ENCODE data around the gene FANCD2.
"Not testable (repeated sequence)": the region's sequence is repeated elsewhere in the genome, so short reads cannot be mapped to it uniquely, and the experiment has no call there.

FANCD2 gene

GRCh38 chr3:10015461-10015904 lies 10.8 kb upstream of the FANCD2 start:
- peak; percentile 84 for DNase-seq (ENCODE audit: low spot score)

- DNase-seq (ENCODE audit: low spot score) = no peak
Observed at GRCh38 chr3:10017636-10018292, 8.5 kb upstream of the FANCD2 start.

- DNase-seq (ENCODE audit: low spot score) = not testable (repeated sequence)
Observed at GRCh38 chr3:10018806-10019205, 7.4 kb upstream of the FANCD2 start.

GRCh38 chr3:10019326-10019725 lies 6.9 kb upstream of the FANCD2 start:
- DNase-seq (ENCODE audit: low spot score) = no peak

GRCh38 chr3:10021856-10022775 lies 4.1 kb upstream of the FANCD2 start:
- DNase-seq (ENCODE audit: low spot score) = no peak

GRCh38 chr3:10023587-10024310 lies 2.5 kb upstream of the FANCD2 start:
- no peak for DNase-seq (ENCODE audit: low spot score)

GRCh38 chr3:10025205-10026083 lies 793 bp upstream of the FANCD2 start:
- no peak for DNase-seq (ENCODE audit: low spot score)

GRCh38 chr3:10041034-10041433 lies 14.8 kb downstream of the FANCD2 start:
- DNase-seq (ENCODE audit: low spot score) = no peak

- DNase-seq (ENCODE audit: low spot score) = no peak
Observed at GRCh38 chr3:10047876-10048275, 21.6 kb downstream of the FANCD2 start.

- DNase-seq (ENCODE audit: low spot score) = not testable (repeated sequence)
Observed at GRCh38 chr3:10053054-10053453, 26.8 kb downstream of the FANCD2 start.

- DNase-seq (ENCODE audit: low spot score) = no peak
Observed at GRCh38 chr3:10055097-10055496, 28.9 kb downstream of the FANCD2 start.

- DNase-seq (ENCODE audit: low spot score) = not testable (repeated sequence)
Observed at GRCh38 chr3:10070077-10070476, 43.8 kb downstream of the FANCD2 start.

GRCh38 chr3:10074666-10075065 lies 48.4 kb downstream of the FANCD2 start:
- no peak for DNase-seq (ENCODE audit: low spot score)

GRCh38 chr3:10081871-10082270 lies 55.6 kb downstream of the FANCD2 start:
- no peak for DNase-seq (ENCODE audit: low spot score)

- DNase-seq (ENCODE audit: low spot score) = no peak
Observed at GRCh38 chr3:10085738-10086137, 59.5 kb downstream of the FANCD2 start.

- DNase-seq (ENCODE audit: low spot score) = no peak
Observed at GRCh38 chr3:10088256-10088655, 62.0 kb downstream of the FANCD2 start.

- no peak for DNase-seq (ENCODE audit: low spot score)
Observed at GRCh38 chr3:10090179-10090578, 63.9 kb downstream of the FANCD2 start.

GRCh38 chr3:10090774-10091173 lies 64.5 kb downstream of the FANCD2 start:
- DNase-seq (ENCODE audit: low spot score) = not testable (repeated sequence)

GRCh38 chr3:10091387-10091786 lies 65.2 kb downstream of the FANCD2 start:
- DNase-seq (ENCODE audit: low spot score) = not testable (repeated sequence)

GRCh38 chr3:10093678-10094077 lies 67.4 kb downstream of the FANCD2 start:
- DNase-seq (ENCODE audit: low spot score) = no peak

GRCh38 chr3:10099041-10099440 lies 72.8 kb downstream of the FANCD2 start:
- DNase-seq (ENCODE audit: low spot score) = no peak

All from Ammon's horn (tissue), 1 donor.